Coronary artery (tissue), 2 donors: ENCODE data around the gene C16orf74.

ENCODE experiments used
- DNase-seq: peaks from one replicate; pipeline ENCODE4 v3.0.0-alpha.2; 2017; ENCODE audit warnings: low spot score
- H3K27ac ChIP-seq, 2 donors: fragments of 200-600 bp; sonication (generic); one replicate each; pipeline ENCODE4 v1.5.1; 2016 to 2019
- H3K4me3 ChIP-seq: fragments of 200-600 bp; sonication (generic); 2 replicates; pipeline ENCODE4 v1.5.1; 2016; ENCODE audit warnings: mild to moderate bottlenecking, moderate library complexity
- CTCF ChIP-seq: fragments of 200-600 bp; sonication (generic); IDR thresholded peaks from one replicate; pipeline ENCODE4 v1.5.1; 2019; ENCODE audit warnings: antibody characterized with exemption

The C16orf74 gene

GRCh38 chr16:85774811-85775210 is 23.9 kb upstream of the C16orf74 start:
- no peak overlapping the region for H3K4me3 ChIP-seq
- H3K27ac ChIP-seq: no peak overlapping the region
- no peak for TF ChIP-seq CTCF
- no peak for DNase-seq

- no peak overlapping the region for H3K4me3 ChIP-seq
Observed at GRCh38 chr16:85774136-85774535, 23.2 kb upstream of the C16orf74 start.

GRCh38 chr16:85773044-85773443 is 22.1 kb upstream of the C16orf74 start:
- no peak for TF ChIP-seq CTCF
- Histone ChIP-seq H3K4me3 (no peak overlapping the region), H3K27ac (no peak overlapping the region)
- DNase-seq: no peak

More at GRCh38 chr16:85774136-85774535, 23.2 kb upstream of the C16orf74 start:
- H3K27ac ChIP-seq: no peak overlapping the region
- no peak for TF ChIP-seq CTCF
- no peak for DNase-seq

- TF ChIP-seq CTCF: no peak
Observed at GRCh38 chr16:85770741-85771140, 19.8 kb upstream of the C16orf74 start.

GRCh38 chr16:85768199-85768598 is 17.3 kb upstream of the C16orf74 start:
- Histone ChIP-seq H3K4me3 (no peak overlapping the region), H3K27ac (no peak overlapping the region)
- DNase-seq: no peak
- no peak for TF ChIP-seq CTCF

More at GRCh38 chr16:85770741-85771140, 19.8 kb upstream of the C16orf74 start:
- no peak for DNase-seq
- Histone ChIP-seq H3K27ac (no peak overlapping the region), H3K4me3 (no peak overlapping the region)

GRCh38 chr16:85767531-85767930 is 16.6 kb upstream of the C16orf74 start:
- no peak overlapping the region for H3K4me3 ChIP-seq
- DNase-seq: no peak
- TF ChIP-seq CTCF: no peak
- no peak overlapping the region for H3K27ac ChIP-seq

- H3K27ac ChIP-seq: no peak overlapping the region
- no peak overlapping the region for H3K4me3 ChIP-seq
- no peak for TF ChIP-seq CTCF
- no peak for DNase-seq
Observed at GRCh38 chr16:85765767-85766166, 14.9 kb upstream of the C16orf74 start.
